Upper lobe of right lung (tissue), 1 donor: Measurements from ENCODE around the gene APAF1. TPM values are rescaled to one million over a fixed set of nuclear protein-coding genes. Genes with fewer than 3 reads are reported as not detected.

Source experiments
- ATAC-seq: fragments of 200-7000 bp; cut with Tn5 transposase; one replicate; pipeline ENCODE4 v1.9.1; 2020; ENCODE audit warnings: mild to moderate bottlenecking, moderate library complexity
- DNase-seq: peaks from one replicate; pipeline ENCODE4 v3.0.0-alpha.2; 2020
- H3K27ac ChIP-seq: fragments of 200-600 bp; one replicate; pipeline ENCODE4 v1.8.0; 2022
- H3K27me3 ChIP-seq: fragments of 200-600 bp; one replicate; pipeline ENCODE4 v1.8.0; 2022; ENCODE audit warnings: mild to moderate bottlenecking
- H3K36me3 ChIP-seq: fragments of 200-600 bp; one replicate; pipeline ENCODE4 v1.8.0; 2022
- H3K4me1 ChIP-seq: fragments of 200-600 bp; one replicate; pipeline ENCODE4 v1.8.0; 2022
- H3K4me3 ChIP-seq: fragments of 200-600 bp; one replicate; pipeline ENCODE4 v1.8.0; 2022; ENCODE audit warnings: mild to moderate bottlenecking
- H3K9me3 ChIP-seq: fragments of 200-600 bp; one replicate; pipeline ENCODE4 v1.8.0; 2022
- intact Hi-C: fragments of 100-400 bp; cut with DNase I; formaldehyde crosslinking; loops from one replicate; pipeline ENCODE4 v1.11.0; 2022
- total RNA-seq: library from RNA; stranded (reverse); fragmentation: NEBNext Ultra II Directional; extraction: Animal tissue kit (Norgen Biotek cat#: 25700); gene quantifications from one replicate; pipeline ENCODE4 v1.2.1, GENCODE V29; 2021
- TF ChIP-seq, protein P1 (sequence below): fragments of 200-600 bp; IDR thresholded peaks from one replicate; pipeline ENCODE4 v1.8.0; 2022; ENCODE audit warnings: antibody characterized with exemption
- donor health status: DM: no; HTN: yes; CAD: no; lungs with severe emphysema.

APAF1 gene
- total RNA-seq, 1 donor from 2014 or later: 23.4 TPM

DNA sequence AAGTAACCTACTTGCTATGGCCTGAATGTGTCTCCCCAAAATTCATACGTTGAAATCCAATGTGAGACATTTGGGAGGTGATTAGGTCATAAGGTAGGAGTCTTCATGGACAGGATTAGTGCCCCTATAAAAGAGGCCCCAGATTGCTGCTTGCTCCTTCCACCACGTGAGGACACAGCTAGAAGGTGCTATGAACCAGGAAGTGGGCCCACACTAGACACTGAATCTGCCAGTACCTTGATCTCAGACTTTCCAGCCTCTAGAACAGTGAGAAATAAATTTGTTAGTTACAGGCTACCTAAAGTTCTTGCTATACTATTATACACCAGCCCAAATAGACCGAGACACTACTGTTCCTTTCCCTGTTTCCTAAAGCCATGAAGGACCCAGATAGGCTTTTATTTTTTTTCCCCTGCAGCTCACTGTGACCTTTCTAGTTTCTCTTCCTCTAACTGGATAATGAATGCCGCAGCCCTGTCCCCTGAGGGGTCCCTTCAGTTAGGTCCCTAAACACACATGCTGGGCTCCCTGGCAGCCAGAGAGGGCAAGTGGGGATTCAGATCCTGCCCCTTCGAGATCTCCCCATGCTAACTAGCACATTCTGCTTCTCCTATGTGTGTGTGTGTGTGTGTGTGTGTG lies 32.3 kb upstream of the APAF1 start:
- H3K4me3 ChIP-seq: no peak overlapping the region
- no peaks in the 10 kb centered on the region for H3K9me3 ChIP-seq
- no peak overlapping the region for H3K27ac ChIP-seq
- H3K4me1 ChIP-seq: no peaks in the 10 kb centered on the region
- DNase-seq (no peak), ATAC-seq (peak; percentile 50)
- no peaks in the 10 kb centered on the region for H3K27me3 ChIP-seq
- TF ChIP-seq, protein P1, sequence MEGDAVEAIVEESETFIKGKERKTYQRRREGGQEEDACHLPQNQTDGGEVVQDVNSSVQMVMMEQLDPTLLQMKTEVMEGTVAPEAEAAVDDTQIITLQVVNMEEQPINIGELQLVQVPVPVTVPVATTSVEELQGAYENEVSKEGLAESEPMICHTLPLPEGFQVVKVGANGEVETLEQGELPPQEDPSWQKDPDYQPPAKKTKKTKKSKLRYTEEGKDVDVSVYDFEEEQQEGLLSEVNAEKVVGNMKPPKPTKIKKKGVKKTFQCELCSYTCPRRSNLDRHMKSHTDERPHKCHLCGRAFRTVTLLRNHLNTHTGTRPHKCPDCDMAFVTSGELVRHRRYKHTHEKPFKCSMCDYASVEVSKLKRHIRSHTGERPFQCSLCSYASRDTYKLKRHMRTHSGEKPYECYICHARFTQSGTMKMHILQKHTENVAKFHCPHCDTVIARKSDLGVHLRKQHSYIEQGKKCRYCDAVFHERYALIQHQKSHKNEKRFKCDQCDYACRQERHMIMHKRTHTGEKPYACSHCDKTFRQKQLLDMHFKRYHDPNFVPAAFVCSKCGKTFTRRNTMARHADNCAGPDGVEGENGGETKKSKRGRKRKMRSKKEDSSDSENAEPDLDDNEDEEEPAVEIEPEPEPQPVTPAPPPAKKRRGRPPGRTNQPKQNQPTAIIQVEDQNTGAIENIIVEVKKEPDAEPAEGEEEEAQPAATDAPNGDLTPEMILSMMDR: no peak
- no peaks in the 10 kb centered on the region for H3K36me3 ChIP-seq
- intact Hi-C loops: no loop called here

DNA sequence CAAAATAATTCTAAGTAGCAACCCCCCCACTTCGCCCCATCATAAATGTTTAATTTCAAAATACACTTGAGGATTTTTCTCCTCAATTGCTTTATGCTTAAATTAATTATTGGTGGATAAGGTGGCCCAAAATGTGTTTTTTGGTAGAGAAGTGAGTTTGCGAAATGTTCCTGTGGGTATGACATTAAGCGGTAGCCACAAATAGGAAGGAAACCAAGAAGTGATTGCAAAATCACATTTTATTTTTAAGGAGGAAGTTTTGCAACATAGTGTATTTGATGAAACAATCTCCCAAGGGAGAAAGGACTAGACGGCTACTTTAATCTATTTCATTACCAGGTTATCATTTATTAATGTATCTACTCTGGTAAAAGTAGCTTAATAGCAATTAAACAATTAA lies 26.1 kb upstream of the APAF1 start:
- Histone ChIP-seq H3K9me3 (no peaks in the 10 kb centered on the region), H3K36me3 (no peaks in the 10 kb centered on the region), H3K27ac (no peak overlapping the region), H3K4me1 (peaks cover 6% of the 10 kb centered on the region), H3K27me3 (no peaks in the 10 kb centered on the region), H3K4me3 (no peak overlapping the region)
- no peak for DNase-seq
- intact Hi-C loops: no loop called here
- ATAC-seq: peak; percentile 68
- TF ChIP-seq, protein P1: no peak

DNA sequence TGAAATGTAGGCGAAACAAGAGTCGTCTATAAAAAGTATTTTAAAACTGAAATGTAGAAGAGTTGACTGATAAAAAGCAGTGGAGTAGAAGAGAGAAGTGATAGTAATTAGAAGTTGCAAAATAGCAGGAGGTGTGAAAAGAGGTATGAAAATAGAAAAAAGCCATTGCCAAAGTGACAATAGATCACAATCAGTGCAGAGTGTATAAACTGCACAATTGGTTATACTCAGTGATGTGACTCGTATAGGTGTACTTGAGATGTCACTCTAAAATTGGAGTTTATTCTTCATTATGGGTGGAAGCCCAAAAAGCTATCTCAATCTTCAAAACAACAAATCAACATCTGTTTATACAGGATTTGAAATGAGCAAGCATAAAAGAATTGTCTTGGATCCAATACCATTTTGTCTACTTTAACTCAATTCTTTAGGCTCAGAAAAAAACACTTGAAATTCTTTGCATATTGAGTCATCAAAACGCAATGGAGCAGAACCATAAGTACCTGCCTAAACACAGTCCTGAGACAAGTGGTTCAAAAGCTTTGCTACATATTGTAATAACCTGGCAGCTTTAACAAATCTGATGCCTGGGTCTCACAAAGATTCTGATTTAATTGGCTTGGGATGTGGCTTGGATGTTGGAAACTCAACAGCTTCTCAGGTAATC lies 9.3 kb upstream of the APAF1 start:
- Histone ChIP-seq H3K27me3 (no peaks in the 10 kb centered on the region), H3K27ac (no peak overlapping the region), H3K9me3 (no peaks in the 10 kb centered on the region), H3K4me3 (no peak overlapping the region), H3K36me3 (no peaks in the 10 kb centered on the region), H3K4me1 (peaks cover 7% of the 10 kb centered on the region)
- DNase-seq (no peak), ATAC-seq (peak; percentile 84)
- TF ChIP-seq, protein P1: no peak
- intact Hi-C loops: no loop called here

DNA sequence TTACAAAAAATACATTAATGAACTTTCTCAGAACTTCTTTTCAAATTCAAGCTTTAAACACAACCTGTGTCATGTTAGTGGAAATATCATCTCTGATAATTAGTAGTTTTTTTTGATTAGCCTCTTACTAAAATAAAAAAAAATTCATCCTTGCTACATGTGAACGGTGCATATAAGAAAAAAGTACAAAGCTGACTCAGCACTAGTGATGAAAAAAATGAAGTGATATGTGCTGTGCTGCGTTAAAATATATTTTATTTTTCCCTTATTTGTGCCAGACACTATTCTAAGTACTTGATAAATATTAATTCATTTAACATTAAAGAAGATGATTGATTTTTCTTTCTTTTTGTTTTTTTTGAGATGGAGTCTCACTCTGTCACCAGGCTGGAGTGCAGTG lies 8.0 kb upstream of the APAF1 start:
- Histone ChIP-seq H3K27ac (no peak overlapping the region), H3K36me3 (no peaks in the 10 kb centered on the region), H3K9me3 (no peaks in the 10 kb centered on the region), H3K27me3 (no peaks in the 10 kb centered on the region), H3K4me3 (no peak overlapping the region), H3K4me1 (peaks cover 7% of the 10 kb centered on the region)
- ATAC-seq: no peak
- TF ChIP-seq, protein P1: no peak
- intact Hi-C loops: no loop called here
- DNase-seq: no peak

DNA sequence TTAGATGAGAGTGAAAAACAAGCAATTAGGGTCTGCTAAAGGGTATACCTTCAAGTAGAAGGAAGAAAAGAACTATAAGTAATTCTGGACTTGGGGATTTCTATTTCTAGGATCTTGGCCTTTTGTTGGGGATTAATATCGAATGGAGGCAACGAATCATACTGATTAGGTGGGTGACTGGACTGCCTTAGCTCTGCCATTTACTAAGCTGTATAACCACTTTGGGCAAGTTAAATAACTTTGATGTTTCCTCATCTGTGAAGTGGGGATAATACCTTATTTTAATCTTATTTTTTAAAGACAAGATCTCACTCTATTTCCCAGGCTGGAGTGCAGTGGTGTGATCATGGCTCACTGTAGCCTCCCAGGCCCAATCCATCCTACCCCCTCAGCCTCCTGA lies 7.1 kb upstream of the APAF1 start:
- no peak for DNase-seq
- ATAC-seq: no peak
- H3K4me1 ChIP-seq: peaks cover 9% of the 10 kb centered on the region
- TF ChIP-seq, protein P1: no peak
- H3K27me3 ChIP-seq: no peaks in the 10 kb centered on the region
- no peak overlapping the region for H3K4me3 ChIP-seq
- no peaks in the 10 kb centered on the region for H3K36me3 ChIP-seq
- no peaks in the 10 kb centered on the region for H3K9me3 ChIP-seq
- intact Hi-C loops: no loop called here
- no peak overlapping the region for H3K27ac ChIP-seq
